Esophagus muscularis mucosa (tissue), 4 donors: ENCODE measurements around the gene PET100. TPM values are rescaled to one million over a fixed set of nuclear protein-coding genes. Genes with fewer than 3 reads are reported as not detected.
"Not testable (repeated sequence)": the region's sequence is repeated elsewhere in the genome, so short reads cannot be mapped to it uniquely, and the experiment has no call there.

Experiments used
- DNase-seq: peaks from one replicate; pipeline ENCODE4 v3.0.0-alpha.2; 2017; ENCODE audit errors: extremely low spot score
- H3K27ac ChIP-seq, 4 donors: fragments of 200-600 bp; sonication (generic); replicated peaks in 1 of 4; 1 replicate in 3 of 4; 2 replicates in 1 of 4; pipeline ENCODE4 v1.5.1; 2016 to 2019; ENCODE audit warnings: mild to moderate bottlenecking in 1 of 4
- H3K27me3 ChIP-seq, 4 donors: fragments of 200-600 bp; sonication (generic); one replicate each; pipeline versions ENCODE4 v1.5.1 to v1.6.0; 2016 to 2019
- H3K36me3 ChIP-seq, 4 donors: fragments of 200-600 bp; sonication (generic); one replicate each; pipeline ENCODE4 v1.5.1; 2016 to 2019
- H3K4me1 ChIP-seq, 4 donors: fragments of 200-600 bp; sonication (generic); one replicate each; pipeline ENCODE4 v1.5.1; 2016 to 2019
- H3K4me3 ChIP-seq, 4 donors: fragments of 200-600 bp; sonication (generic); 1 replicate in 2 of 4; 2 replicates in 2 of 4; pipeline ENCODE4 v1.5.1; 2016 to 2019; ENCODE audit warnings: mild to moderate bottlenecking in 4 of 4, moderate library complexity in 1 of 4
- H3K9me3 ChIP-seq, 4 donors: fragments of 200-600 bp; sonication (generic); 1 replicate in 3 of 4; 2 replicates in 1 of 4; pipeline ENCODE4 v1.5.1; 2016 to 2019
- EP300 ChIP-seq: sonication (generic); formaldehyde crosslinking; IDR thresholded peaks from one replicate; pipeline ENCODE4 v1.6.1; 2017; ENCODE audit warnings: antibody characterized with exemption
- POLR2A ChIP-seq: fragments of 450-650 bp; IDR thresholded peaks from one replicate; pipeline ENCODE4 v1.6.1; 2017; ENCODE audit warnings: antibody characterized with exemption, moderate library complexity, mild to moderate bottlenecking, low read depth
- POLR2AphosphoS5 ChIP-seq, 2 donors: sonication (generic); formaldehyde crosslinking; IDR thresholded peaks; one replicate each; pipeline ENCODE4 v1.6.1; 2017; ENCODE audit warnings: antibody characterized with exemption in 2 of 2
- WGBS: methylation state at CpG from one replicate; pipeline ENCODE4 v1.1.5; 2018; 5-methylcytosine and 5-hydroxymethylcytosine counted together
- intact Hi-C: fragments of 100-400 bp; cut with DNase I; formaldehyde crosslinking; loops from one replicate; pipeline ENCODE4 v1.15.1; 2023
- total RNA-seq, 4 donors: library from RNA; depleted of rRNA; stranded (reverse); fragments of >200 nt; gene quantifications; one replicate each; pipeline versions ENCODE4 v1.1.0 to v1.2.1, GENCODE V29; 2016
- TF ChIP-seq, protein P1 (sequence below), 3 experiments: fragments of 200-600 bp in 2 of 3; fragments of 450-650 bp in 1 of 3; sonication (generic) in 2 of 3; IDR thresholded peaks; one replicate each; pipeline ENCODE4 v1.5.1; 2017 to 2019; ENCODE audit warnings: antibody characterized with exemption in 3 of 3, mild to moderate bottlenecking in 2 of 3, moderate library complexity in 1 of 3

PET100 gene
- total RNA-seq, 4 donors from 2014 or later, result 19.5 to 80.9 (median 26.2) TPM

DNA sequence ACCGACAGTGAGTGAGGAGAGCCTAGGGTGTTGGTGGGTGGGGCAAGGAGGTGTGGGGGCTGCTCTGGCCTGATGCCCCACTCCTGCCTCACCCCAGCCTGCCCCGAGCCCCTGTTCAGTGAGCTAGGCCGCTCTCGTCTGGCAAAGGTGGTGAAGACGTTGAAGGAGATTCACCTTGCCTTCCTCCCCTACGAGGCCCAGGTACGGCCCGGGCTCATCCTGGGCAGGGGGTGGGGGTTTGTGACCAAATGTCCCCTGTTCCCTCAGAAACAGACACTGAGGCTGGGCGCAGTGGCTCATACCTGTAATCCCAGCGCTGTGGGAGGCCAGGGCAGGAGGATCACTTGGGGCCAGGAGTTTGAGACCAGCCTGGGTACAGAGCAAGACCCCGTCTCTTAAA is 11.2 kb downstream of the PET100 start:
- H3K27me3 ChIP-seq, result peaks cover 0 to 94% (median 22%) of the 10 kb centered on the region in 4 donors

DNA sequence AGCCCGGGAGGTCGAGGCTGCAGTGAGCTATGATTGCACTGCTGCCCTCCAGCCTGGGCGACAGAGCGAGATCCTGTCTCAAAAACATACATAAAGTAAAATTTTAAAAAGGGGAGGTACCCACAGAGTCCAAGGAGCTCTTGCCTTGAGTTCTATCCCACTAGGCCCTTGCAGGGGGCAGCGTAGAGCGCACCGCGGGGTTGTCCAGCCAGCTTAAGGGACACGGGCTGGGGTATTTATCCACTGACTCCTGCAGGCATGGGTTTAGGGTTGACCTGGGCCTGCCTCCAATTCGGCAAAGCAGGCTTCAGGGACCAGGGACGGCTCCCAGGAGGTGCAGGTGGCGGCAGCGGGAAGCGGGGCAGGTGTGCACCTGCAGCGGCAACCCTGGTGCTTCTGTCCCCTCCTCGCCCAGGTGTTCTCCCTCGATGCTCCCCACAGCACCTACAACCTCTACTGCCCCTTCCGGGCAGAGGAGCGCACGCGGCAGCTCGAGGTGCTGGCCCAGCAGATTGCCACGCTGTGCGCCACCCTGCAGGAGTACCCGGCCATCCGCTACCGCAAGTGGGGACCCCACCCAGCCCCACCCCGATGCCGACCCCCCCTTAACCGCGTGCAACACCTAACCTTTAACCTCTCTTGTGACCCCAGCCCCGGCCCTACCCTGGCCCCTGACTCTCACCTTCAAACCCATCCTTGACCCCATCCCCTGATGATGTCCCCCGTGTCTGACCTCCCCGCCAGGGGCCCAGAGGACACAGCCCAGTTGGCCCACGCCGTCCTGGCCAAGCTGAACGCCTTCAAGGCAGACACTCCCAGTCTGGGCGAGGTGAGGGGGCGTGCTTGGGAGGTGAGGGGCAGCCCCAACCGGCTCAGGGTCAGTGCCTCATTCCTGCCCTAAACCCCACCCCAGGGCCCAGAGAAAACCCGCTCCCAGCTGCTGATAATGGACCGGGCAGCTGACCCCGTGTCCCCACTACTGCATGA is 12.0 kb downstream of the PET100 start:
- 84% methylated on average over 38 of the region's 43 CpGs for WGBS
- Histone ChIP-seq H3K4me1 (peaks cover 0 to 10% (median 5%) of the 10 kb centered on the region in 4 donors), H3K36me3 (no peaks in the 10 kb centered on the region), H3K9me3 (no peaks in the 10 kb centered on the region), H3K4me3 (no peak overlapping the region), H3K27me3 (peaks cover 0 to 94% (median 20%) of the 10 kb centered on the region in 4 donors), H3K27ac (no peak overlapping the region)
- DNase-seq, result no peak
- TF ChIP-seq POLR2AphosphoS5 (IDR thresholded peaks at IDR 0.05), result no peak
- TF ChIP-seq, protein P1, sequence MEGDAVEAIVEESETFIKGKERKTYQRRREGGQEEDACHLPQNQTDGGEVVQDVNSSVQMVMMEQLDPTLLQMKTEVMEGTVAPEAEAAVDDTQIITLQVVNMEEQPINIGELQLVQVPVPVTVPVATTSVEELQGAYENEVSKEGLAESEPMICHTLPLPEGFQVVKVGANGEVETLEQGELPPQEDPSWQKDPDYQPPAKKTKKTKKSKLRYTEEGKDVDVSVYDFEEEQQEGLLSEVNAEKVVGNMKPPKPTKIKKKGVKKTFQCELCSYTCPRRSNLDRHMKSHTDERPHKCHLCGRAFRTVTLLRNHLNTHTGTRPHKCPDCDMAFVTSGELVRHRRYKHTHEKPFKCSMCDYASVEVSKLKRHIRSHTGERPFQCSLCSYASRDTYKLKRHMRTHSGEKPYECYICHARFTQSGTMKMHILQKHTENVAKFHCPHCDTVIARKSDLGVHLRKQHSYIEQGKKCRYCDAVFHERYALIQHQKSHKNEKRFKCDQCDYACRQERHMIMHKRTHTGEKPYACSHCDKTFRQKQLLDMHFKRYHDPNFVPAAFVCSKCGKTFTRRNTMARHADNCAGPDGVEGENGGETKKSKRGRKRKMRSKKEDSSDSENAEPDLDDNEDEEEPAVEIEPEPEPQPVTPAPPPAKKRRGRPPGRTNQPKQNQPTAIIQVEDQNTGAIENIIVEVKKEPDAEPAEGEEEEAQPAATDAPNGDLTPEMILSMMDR (IDR thresholded peaks at IDR 0.05), result no peak
- no peak for TF ChIP-seq POLR2A
- no peak for TF ChIP-seq EP300
- intact Hi-C loops, result no loop called here

More for the DNA sequence above, 11.2 kb downstream of the PET100 start:
- Histone ChIP-seq H3K9me3 (no peaks in the 10 kb centered on the region), H3K27ac (no peak overlapping the region), H3K4me1 (peaks cover 0 to 11% (median 5%) of the 10 kb centered on the region in 4 donors), H3K36me3 (no peaks in the 10 kb centered on the region), H3K4me3 (no peak overlapping the region)
- DNase-seq, result no peak
- intact Hi-C loops, result no loop called here
- WGBS, result 90% methylated on average over 9 of the region's 11 CpGs
- no peak for TF ChIP-seq POLR2A
- TF ChIP-seq, protein P1 (IDR thresholded peaks at IDR 0.05), result no peak
- TF ChIP-seq EP300, result no peak
- no peak for TF ChIP-seq POLR2AphosphoS5 (IDR thresholded peaks at IDR 0.05)

DNA sequence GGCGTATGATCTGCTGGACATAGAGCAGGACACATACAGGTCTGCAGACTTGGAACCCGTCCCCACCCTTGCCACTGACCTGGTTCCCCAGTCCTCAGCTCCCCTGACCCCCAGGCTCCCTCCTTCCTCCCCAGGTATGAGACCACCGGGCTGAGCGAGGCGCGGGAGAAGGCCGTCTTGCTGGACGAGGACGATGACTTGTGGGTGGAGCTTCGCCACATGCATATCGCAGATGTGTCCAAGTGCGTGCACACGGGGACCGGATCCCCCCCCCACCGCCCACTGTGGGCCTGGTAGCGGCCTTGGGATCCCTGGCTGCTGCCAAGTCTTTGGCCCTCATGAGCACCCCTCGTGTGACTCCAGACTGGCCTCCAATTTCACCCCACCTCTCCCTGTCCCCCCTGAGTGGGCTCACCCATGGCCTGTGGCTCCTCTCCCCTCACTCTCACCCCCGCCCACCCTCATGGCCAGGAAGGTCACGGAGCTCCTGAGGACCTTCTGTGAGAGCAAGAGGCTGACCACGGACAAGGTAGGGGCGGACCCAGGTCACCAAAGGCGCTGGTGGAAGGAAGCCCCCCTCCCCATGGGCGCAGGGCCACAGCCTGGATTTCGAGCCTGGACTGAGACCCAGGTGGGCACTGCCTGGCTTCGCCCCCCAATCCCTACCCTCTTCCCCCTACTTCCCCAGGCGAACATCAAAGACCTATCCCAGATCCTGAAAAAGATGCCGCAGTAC is 12.9 kb downstream of the PET100 start:
- no peak overlapping the region for H3K4me3 ChIP-seq
- TF ChIP-seq EP300 (no peak), POLR2A (no peak), POLR2AphosphoS5 (IDR thresholded peaks at IDR 0.05) (no peak)
- TF ChIP-seq, protein P1 (IDR thresholded peaks at IDR 0.05), result no peak
- H3K4me1 ChIP-seq, result peaks cover 0 to under 1% (median 0%) of the 10 kb centered on the region in 4 donors
- H3K27me3 ChIP-seq, result peaks cover 0 to 94% (median 12%) of the 10 kb centered on the region in 4 donors
- intact Hi-C loops, result no loop called here
- no peak for DNase-seq
- no peaks in the 10 kb centered on the region for H3K36me3 ChIP-seq
- no peak overlapping the region for H3K27ac ChIP-seq
- 85% methylated on average over 22 of the region's 27 CpGs for whole genome bisulfite sequencing
- no peaks in the 10 kb centered on the region for H3K9me3 ChIP-seq

DNA sequence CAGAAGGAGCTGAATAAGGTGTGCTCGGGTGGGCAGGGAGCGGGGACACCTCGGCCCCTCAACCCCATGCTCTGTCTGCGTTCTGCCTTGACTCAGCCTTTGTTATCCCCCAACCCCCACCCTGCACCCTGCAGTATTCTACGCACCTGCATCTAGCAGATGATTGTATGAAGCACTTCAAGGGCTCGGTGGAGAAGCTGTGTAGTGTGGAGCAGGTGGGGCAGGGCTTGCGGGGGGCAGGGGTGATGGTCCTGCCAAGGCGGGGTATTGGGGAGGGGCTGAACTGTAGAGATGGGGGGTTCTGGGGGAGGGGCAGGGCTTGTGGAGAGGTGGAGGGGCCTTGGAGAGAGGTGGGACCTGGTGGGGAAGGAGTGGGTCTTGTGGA is 13.4 kb downstream of the PET100 start:
- no peaks in the 10 kb centered on the region for H3K36me3 ChIP-seq
- 81% methylated on average over 8 of the region's 8 CpGs for WGBS
- intact Hi-C loops, result no loop called here
- H3K4me1 ChIP-seq, result no peaks in the 10 kb centered on the region
- H3K9me3 ChIP-seq, result no peaks in the 10 kb centered on the region
- TF ChIP-seq EP300 (no peak), POLR2AphosphoS5 (IDR thresholded peaks at IDR 0.05) (no peak), POLR2A (no peak)
- TF ChIP-seq, protein P1 (IDR thresholded peaks at IDR 0.05), result no peak
- no peak for DNase-seq
- H3K27me3 ChIP-seq, result peaks cover 0 to 91% (median 6%) of the 10 kb centered on the region in 4 donors
- no peak overlapping the region for H3K4me3 ChIP-seq
- no peak overlapping the region for H3K27ac ChIP-seq

DNA sequence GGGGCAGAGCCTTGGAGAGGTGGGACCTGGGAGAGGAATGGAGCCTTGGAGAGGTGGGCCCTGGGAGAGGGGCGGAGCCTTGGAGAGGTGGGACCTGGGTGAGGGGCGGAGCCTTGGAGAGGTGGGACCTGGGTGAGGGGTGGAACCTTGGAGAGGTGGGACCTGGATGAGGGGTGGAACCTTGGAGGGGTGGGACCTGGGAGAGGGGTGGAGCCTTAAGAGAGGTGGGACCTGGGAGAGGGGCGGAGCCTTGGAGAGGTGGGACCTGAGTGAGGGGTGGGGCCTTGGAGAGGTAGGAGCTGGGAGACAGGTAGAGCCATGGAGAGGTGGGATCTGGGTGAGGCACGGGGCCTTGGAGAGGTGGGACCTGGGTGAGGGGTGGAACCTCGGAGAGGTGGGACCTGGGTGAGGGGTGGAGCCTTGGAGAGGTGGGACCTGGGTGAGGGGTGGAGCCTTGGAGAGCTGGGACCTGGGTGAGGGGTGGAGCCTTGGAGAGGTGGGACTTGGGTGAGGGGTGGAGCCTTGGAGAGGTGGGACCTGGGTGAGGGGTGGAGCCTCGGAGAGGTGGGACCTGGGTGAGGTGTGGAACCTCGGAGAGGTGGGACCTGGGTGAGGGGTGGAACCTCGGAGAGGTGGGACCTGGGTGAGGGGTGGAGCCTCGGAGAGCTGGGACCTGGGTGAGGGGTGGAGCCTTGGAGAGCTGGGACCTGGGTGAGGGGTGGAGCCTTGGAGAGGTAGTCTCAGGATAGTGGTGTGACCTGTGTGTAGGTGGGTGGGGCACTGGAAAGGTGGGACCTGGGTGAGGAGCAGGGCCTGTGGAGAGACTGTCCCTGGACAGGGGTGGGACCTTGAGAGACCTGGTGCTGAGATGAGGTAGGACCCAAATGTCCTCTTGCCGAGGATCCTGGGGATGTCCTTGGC is 14.3 kb downstream of the PET100 start:
- H3K4me1 ChIP-seq, H3K4me3 ChIP-seq, H3K36me3 ChIP-seq, H3K9me3 ChIP-seq, intact Hi-C loops, H3K27ac ChIP-seq, DNase-seq: not testable (repeated sequence)
- 80% methylated on average over 9 of the region's 10 CpGs for WGBS
- H3K27me3 ChIP-seq, result peaks cover 0 to 88% (median 4%) of the 10 kb centered on the region in 4 donors
